T-helper 1 cell treated with Interleukin-12 subunit alpha and Interleukin-12 subunit beta and Interleukin-4 antibody, amounts not matched to agents 30 μg/mL and 1 μg/mL, for 36 hours (primary cell): ENCODE measurements around the gene UBL3.

Source experiments
- H3K27ac Mint-ChIP-seq: one replicate; pipeline ENCODE4 v1.8.0; 2021; ENCODE audit warnings: mild to moderate bottlenecking, mixed read lengths
- H3K27me3 Mint-ChIP-seq: one replicate; pipeline ENCODE4 v1.8.0; 2021; ENCODE audit warnings: low read depth, mixed read lengths
- H3K36me3 Mint-ChIP-seq: one replicate; pipeline ENCODE4 v1.8.0; 2021; ENCODE audit warnings: low read depth, mixed read lengths
- H3K4me1 Mint-ChIP-seq: one replicate; pipeline ENCODE4 v1.8.0; 2021; ENCODE audit warnings: low read depth, mixed read lengths
- H3K4me3 Mint-ChIP-seq: one replicate; pipeline ENCODE4 v1.8.0; 2021; ENCODE audit warnings: mild to moderate bottlenecking, moderate library complexity, mixed read lengths
- H3K9me3 Mint-ChIP-seq: one replicate; pipeline ENCODE4 v1.8.0; 2021; ENCODE audit warnings: mixed read lengths

Gene UBL3

GRCh38 chr13:29849071-29849631 is 1.3 kb downstream of the UBL3 start:
- Mint-ChIP-seq H3K4me1 (peaks cover 37% of the 10 kb centered on the region), H3K9me3 (no peaks in the 10 kb centered on the region), H3K36me3 (peaks cover 6% of the 10 kb centered on the region), H3K27ac (peak overlapping the region; percentile 87), H3K27me3 (peaks cover under 1% of the 10 kb centered on the region), H3K4me3 (peak overlapping the region; percentile 93)

- Mint-ChIP-seq H3K36me3 (peaks cover 6% of the 10 kb centered on the region), H3K27ac (peak overlapping the region; percentile 87), H3K9me3 (no peaks in the 10 kb centered on the region), H3K4me3 (peak overlapping the region; percentile 92), H3K4me1 (peaks cover 33% of the 10 kb centered on the region), H3K27me3 (peaks cover 3% of the 10 kb centered on the region)
These were observed 2.9 kb downstream of the UBL3 start for GRCh38 chr13:29847501-29847983.

GRCh38 chr13:29846475-29847256 is 3.8 kb downstream of the UBL3 start:
- Mint-ChIP-seq H3K27ac (no peak overlapping the region), H3K9me3 (no peaks in the 10 kb centered on the region), H3K4me3 (peak overlapping the region; percentile 92), H3K4me1 (peaks cover 33% of the 10 kb centered on the region), H3K36me3 (peaks cover 6% of the 10 kb centered on the region), H3K27me3 (peaks cover 3% of the 10 kb centered on the region)

GRCh38 chr13:29845440-29846056 is 4.9 kb downstream of the UBL3 start:
- peaks cover 6% of the 10 kb centered on the region for H3K36me3 Mint-ChIP-seq
- peaks cover 3% of the 10 kb centered on the region for H3K27me3 Mint-ChIP-seq
- peaks cover 37% of the 10 kb centered on the region for H3K4me1 Mint-ChIP-seq
- H3K9me3 Mint-ChIP-seq, result no peaks in the 10 kb centered on the region
- no peak overlapping the region for H3K4me3 Mint-ChIP-seq
- no peak overlapping the region for H3K27ac Mint-ChIP-seq

- no peak overlapping the region for H3K27ac Mint-ChIP-seq
- H3K4me3 Mint-ChIP-seq, result no peak overlapping the region
These were observed 6.0 kb downstream of the UBL3 start for GRCh38 chr13:29844441-29844840.

GRCh38 chr13:29840585-29840984 is 9.8 kb downstream of the UBL3 start:
- peaks cover 20% of the 10 kb centered on the region for H3K4me1 Mint-ChIP-seq
- peaks cover 3% of the 10 kb centered on the region for H3K27me3 Mint-ChIP-seq
- no peaks in the 10 kb centered on the region for H3K9me3 Mint-ChIP-seq
- H3K4me3 Mint-ChIP-seq, result no peak overlapping the region
- H3K36me3 Mint-ChIP-seq, result no peaks in the 10 kb centered on the region
- H3K27ac Mint-ChIP-seq, result no peak overlapping the region

More at GRCh38 chr13:29844441-29844840, 6.0 kb downstream of the UBL3 start:
- peaks cover 6% of the 10 kb centered on the region for H3K36me3 Mint-ChIP-seq
- peaks cover 3% of the 10 kb centered on the region for H3K27me3 Mint-ChIP-seq
- no peaks in the 10 kb centered on the region for H3K9me3 Mint-ChIP-seq
- H3K4me1 Mint-ChIP-seq, result peaks cover 37% of the 10 kb centered on the region

GRCh38 chr13:29835280-29836061 is 14.9 kb downstream of the UBL3 start:
- Mint-ChIP-seq H3K4me1 (peaks cover 9% of the 10 kb centered on the region), H3K4me3 (no peak overlapping the region), H3K9me3 (no peaks in the 10 kb centered on the region)

GRCh38 chr13:29832761-29833298 is 17.6 kb downstream of the UBL3 start:
- Mint-ChIP-seq H3K4me1 (peaks cover 7% of the 10 kb centered on the region), H3K9me3 (no peaks in the 10 kb centered on the region), H3K4me3 (no peak overlapping the region), H3K36me3 (peaks cover 5% of the 10 kb centered on the region), H3K27me3 (no peaks in the 10 kb centered on the region), H3K27ac (no peak overlapping the region)

More at GRCh38 chr13:29835280-29836061, 14.9 kb downstream of the UBL3 start:
- Mint-ChIP-seq H3K36me3 (peaks cover 5% of the 10 kb centered on the region), H3K27me3 (no peaks in the 10 kb centered on the region), H3K27ac (no peak overlapping the region)

GRCh38 chr13:29830000-29830399 is 20.4 kb downstream of the UBL3 start:
- H3K4me1 Mint-ChIP-seq, result peaks cover 7% of the 10 kb centered on the region
- H3K27ac Mint-ChIP-seq, result no peak overlapping the region
- H3K27me3 Mint-ChIP-seq, result no peaks in the 10 kb centered on the region
- no peak overlapping the region for H3K4me3 Mint-ChIP-seq
- peaks cover 5% of the 10 kb centered on the region for H3K36me3 Mint-ChIP-seq
- no peaks in the 10 kb centered on the region for H3K9me3 Mint-ChIP-seq

GRCh38 chr13:29819143-29819542 is 31.3 kb downstream of the UBL3 start:
- Mint-ChIP-seq H3K9me3 (no peaks in the 10 kb centered on the region), H3K27me3 (peaks cover 8% of the 10 kb centered on the region), H3K36me3 (no peaks in the 10 kb centered on the region), H3K4me1 (peaks cover 14% of the 10 kb centered on the region), H3K27ac (no peak overlapping the region), H3K4me3 (no peak overlapping the region)

GRCh38 chr13:29817604-29818378 is 32.6 kb downstream of the UBL3 start:
- Mint-ChIP-seq H3K27me3 (peaks cover 8% of the 10 kb centered on the region), H3K4me1 (peaks cover 14% of the 10 kb centered on the region), H3K9me3 (no peaks in the 10 kb centered on the region), H3K36me3 (no peaks in the 10 kb centered on the region), H3K27ac (no peak overlapping the region), H3K4me3 (no peak overlapping the region)

- Mint-ChIP-seq H3K27ac (no peak overlapping the region), H3K4me1 (peaks cover 14% of the 10 kb centered on the region), H3K27me3 (peaks cover 8% of the 10 kb centered on the region), H3K9me3 (no peaks in the 10 kb centered on the region), H3K36me3 (no peaks in the 10 kb centered on the region), H3K4me3 (no peak overlapping the region)
These were observed 33.7 kb downstream of the UBL3 start for GRCh38 chr13:29816715-29817114.

- no peak overlapping the region for H3K27ac Mint-ChIP-seq
- no peaks in the 10 kb centered on the region for H3K9me3 Mint-ChIP-seq
- peaks cover 8% of the 10 kb centered on the region for H3K27me3 Mint-ChIP-seq
- peaks cover 14% of the 10 kb centered on the region for H3K4me1 Mint-ChIP-seq
- H3K4me3 Mint-ChIP-seq, result no peak overlapping the region
- H3K36me3 Mint-ChIP-seq, result no peaks in the 10 kb centered on the region
These were observed 35.1 kb downstream of the UBL3 start for GRCh38 chr13:29815336-29815735.
